ENCODE results near the gene SYNM.

Gene SYNM

DNA sequence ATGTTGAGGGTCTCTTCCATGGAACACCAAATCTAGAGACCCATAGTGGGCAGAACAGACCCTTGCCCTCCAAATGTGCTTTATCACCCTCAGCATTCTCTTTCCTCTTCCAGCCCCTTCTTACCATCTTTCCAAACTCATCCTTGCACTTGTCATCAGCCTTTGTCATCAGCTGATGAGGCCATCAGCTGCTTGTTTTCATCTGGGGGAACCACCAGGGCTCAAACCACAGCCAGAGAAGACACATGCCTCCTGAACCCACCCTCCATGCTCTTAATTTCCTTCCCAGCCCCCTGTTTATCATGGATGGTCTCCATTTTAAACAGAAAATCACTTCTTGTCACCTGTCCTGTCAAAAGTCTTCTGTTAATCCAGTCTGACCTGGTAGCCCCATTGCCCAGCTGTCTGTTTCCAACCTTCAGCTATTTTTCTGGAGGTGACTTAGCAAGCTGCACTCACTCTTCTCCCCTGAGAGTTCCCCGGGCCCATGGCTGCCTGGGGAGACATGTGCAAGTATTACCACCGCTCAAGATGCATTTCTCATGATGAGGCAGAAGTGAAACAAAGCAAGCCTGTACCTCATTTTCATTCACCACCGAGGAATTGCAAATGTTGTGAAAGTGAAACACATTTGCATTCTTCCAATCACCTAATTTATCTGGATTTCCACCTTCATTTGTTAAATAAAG lies 14.7 kb upstream of the SYNM start:
- TF ChIP-seq SUZ12 (IDR thresholded peaks at IDR 0.05; ENCODE audit: extremely low read depth, insufficient read depth, insufficient read length), result no peak
- TF ChIP-seq ZNF274 (IDR thresholded peaks at IDR 0.05; ENCODE audit: low read depth, low read length), result no peak
- TF ChIP-seq YY1 (IDR thresholded peaks at IDR 0.05; ENCODE audit: insufficient read depth, insufficient read length), result no peak
- no peak for DNase-seq (ENCODE audit: low read depth, low spot score)

DNA sequence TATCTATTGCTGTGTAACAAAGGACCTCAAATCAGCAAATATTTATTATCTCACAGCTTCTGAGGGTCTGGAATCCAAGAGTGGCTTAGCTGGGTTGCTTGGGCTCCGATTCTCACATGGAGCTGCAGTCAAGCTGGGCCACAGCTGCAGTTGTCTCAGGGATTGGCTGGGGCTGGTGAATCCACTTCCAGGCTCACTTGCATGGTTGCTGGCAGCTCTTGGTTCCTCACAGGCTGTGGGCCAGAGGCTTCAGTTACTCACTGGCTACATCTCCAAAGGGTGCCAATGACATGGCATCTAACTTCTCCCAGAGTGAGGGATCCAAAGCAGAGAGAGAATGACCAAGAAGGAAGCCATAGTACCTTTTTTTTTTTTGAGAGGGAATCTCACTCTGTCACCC lies 13.9 kb upstream of the SYNM start:
- Histone ChIP-seq H3K36me3 (ENCODE audit: insufficient read depth, insufficient read length, low read length) (no peaks in the 10 kb centered on the region), H3K4me3 (ENCODE audit: insufficient read length, low read depth) (no peak overlapping the region), H3K9me3 (ENCODE audit: insufficient read depth, low read length) (no peaks in the 10 kb centered on the region), H3K9ac (ENCODE audit: insufficient read length, low read depth) (no peak overlapping the region), H3K4me1 (ENCODE audit: insufficient read depth, insufficient read length) (peaks cover under 1% of the 10 kb centered on the region), H3K27me3 (ENCODE audit: insufficient read depth, insufficient read length) (no peaks in the 10 kb centered on the region)
- TF ChIP-seq SUZ12 (IDR thresholded peaks at IDR 0.05; ENCODE audit: extremely low read depth, insufficient read depth, insufficient read length), result no peak
- TF ChIP-seq YY1 (IDR thresholded peaks at IDR 0.05; ENCODE audit: insufficient read depth, insufficient read length), result no peak
- TF ChIP-seq ZNF274 (IDR thresholded peaks at IDR 0.05; ENCODE audit: low read depth, low read length), result no peak
- DNase-seq (ENCODE audit: low read depth, low spot score), result no peak

More for the DNA sequence above, 14.7 kb upstream of the SYNM start:
- no peaks in the 10 kb centered on the region for H3K36me3 ChIP-seq (ENCODE audit: insufficient read depth, insufficient read length, low read length)
- H3K4me3 ChIP-seq (ENCODE audit: insufficient read length, low read depth), result no peak overlapping the region
- H3K9ac ChIP-seq (ENCODE audit: insufficient read length, low read depth), result no peak overlapping the region
- H3K4me1 ChIP-seq (ENCODE audit: insufficient read depth, insufficient read length), result no peaks in the 10 kb centered on the region
- H3K9me3 ChIP-seq (ENCODE audit: insufficient read depth, low read length), result no peaks in the 10 kb centered on the region
- H3K27me3 ChIP-seq (ENCODE audit: insufficient read depth, insufficient read length), result no peaks in the 10 kb centered on the region

DNA sequence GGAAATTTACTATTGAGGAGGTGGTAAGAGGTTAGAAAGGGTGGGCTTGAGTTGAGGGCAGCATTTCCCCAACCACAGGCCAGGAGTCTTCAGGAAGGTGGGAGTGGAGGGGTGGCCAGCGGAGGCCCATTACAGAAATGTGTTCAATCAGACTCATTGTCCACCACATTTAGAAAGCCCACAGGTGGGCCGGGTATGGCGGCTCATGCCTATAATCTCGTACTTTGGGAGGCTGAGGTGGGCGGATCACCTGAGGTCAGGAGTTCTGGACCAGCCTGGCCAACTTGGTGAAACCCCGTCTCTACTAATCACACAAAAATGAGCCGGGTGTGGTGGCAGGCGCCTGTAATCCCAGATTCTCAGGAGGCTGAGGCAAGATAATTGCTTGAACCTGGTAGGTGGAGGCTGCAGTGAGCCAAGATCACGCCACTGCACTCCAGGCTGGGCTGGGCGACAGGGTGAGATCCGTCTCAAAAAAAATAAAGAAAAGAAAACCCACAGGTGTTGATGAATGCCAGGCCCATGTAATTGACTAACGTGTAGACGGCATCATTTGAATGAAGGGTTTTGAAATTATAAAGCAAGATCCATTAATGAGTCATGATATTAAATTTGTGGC lies 12.2 kb upstream of the SYNM start:
- TF ChIP-seq SUZ12 (IDR thresholded peaks at IDR 0.05; ENCODE audit: extremely low read depth, insufficient read depth, insufficient read length) (no peak), ZNF274 (IDR thresholded peaks at IDR 0.05; ENCODE audit: low read depth, low read length) (no peak), YY1 (IDR thresholded peaks at IDR 0.05; ENCODE audit: insufficient read depth, insufficient read length) (no peak)
- Histone ChIP-seq H3K27me3 (ENCODE audit: insufficient read depth, insufficient read length) (no peaks in the 10 kb centered on the region), H3K4me1 (ENCODE audit: insufficient read depth, insufficient read length) (peaks cover 8% of the 10 kb centered on the region), H3K36me3 (ENCODE audit: insufficient read depth, insufficient read length, low read length) (no peaks in the 10 kb centered on the region), H3K4me3 (ENCODE audit: insufficient read length, low read depth) (no peak overlapping the region), H3K9me3 (ENCODE audit: insufficient read depth, low read length) (no peaks in the 10 kb centered on the region), H3K9ac (ENCODE audit: insufficient read length, low read depth) (no peak overlapping the region)
- no peak for DNase-seq (ENCODE audit: low read depth, low spot score)

DNA sequence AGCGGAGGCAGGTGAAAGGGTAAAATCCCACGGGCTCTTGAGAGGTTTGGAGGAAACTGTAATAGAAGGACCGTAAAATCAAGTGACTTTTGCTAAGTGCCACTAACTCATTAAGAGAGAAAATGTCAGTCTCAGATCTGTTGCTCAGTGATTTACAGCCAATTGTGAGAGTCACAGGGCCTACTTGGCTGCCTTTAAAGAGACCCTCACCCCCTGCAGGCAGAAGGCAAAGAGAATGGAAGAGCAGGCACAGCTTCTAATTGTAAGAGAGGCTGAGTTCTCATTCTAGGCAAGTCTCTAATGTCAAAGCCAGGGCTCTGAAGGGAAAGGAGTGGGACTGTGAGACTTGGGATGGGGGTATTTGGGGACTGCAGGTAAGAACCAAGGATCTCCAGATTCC lies 9.3 kb upstream of the SYNM start:
- H3K36me3 ChIP-seq (ENCODE audit: insufficient read depth, insufficient read length, low read length), result no peaks in the 10 kb centered on the region
- H3K4me1 ChIP-seq (ENCODE audit: insufficient read depth, insufficient read length), result peaks cover 10% of the 10 kb centered on the region
- H3K9ac ChIP-seq (ENCODE audit: insufficient read length, low read depth), result no peak overlapping the region
- DNase-seq (ENCODE audit: low read depth, low spot score), result peak; percentile 28
- no peak for TF ChIP-seq ZNF274 (IDR thresholded peaks at IDR 0.05; ENCODE audit: low read depth, low read length)
- TF ChIP-seq SUZ12 (IDR thresholded peaks at IDR 0.05; ENCODE audit: extremely low read depth, insufficient read depth, insufficient read length), result no peak
- no peak for TF ChIP-seq YY1 (IDR thresholded peaks at IDR 0.05; ENCODE audit: insufficient read depth, insufficient read length)
- H3K4me3 ChIP-seq (ENCODE audit: insufficient read length, low read depth), result no peak overlapping the region
- peaks cover 25% of the 10 kb centered on the region for H3K27me3 ChIP-seq (ENCODE audit: insufficient read depth, insufficient read length)
- H3K9me3 ChIP-seq (ENCODE audit: insufficient read depth, low read length), result no peaks in the 10 kb centered on the region

DNA sequence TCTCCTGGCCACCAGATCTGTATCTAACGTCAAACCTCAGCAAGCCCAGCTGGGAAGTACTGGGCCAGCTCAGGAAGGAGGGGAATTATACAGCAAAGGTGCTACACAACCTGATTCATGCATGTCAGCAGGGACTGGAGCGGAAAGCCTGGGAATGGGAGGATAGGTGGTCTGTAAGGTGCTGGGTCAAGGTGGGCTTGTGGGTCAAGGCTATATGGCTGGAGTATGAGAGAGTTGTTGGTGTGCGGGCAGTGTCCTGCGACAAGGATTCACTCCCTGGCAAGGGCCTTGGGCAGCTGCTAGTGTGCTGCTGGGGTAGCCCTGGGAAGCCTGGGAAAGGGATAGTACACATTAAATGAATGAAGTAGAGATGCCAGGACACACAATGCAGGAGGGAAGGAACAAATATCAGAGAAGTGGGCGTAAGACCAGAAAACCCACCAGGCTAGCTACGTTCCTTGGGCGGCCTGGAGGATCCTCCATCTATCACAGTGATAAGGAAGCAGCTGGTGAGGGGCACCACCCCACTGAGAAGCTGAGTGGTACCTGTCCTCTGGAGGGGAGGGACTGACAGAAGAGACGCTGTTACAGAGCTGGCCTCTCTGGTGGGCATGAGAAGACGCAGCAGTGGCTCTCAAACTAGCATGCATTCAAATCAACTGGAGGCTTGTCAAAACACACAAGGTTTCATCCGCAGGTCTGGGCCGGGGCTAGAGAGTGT lies 8.5 kb upstream of the SYNM start:
- Histone ChIP-seq H3K9me3 (ENCODE audit: insufficient read depth, low read length) (no peaks in the 10 kb centered on the region), H3K36me3 (ENCODE audit: insufficient read depth, insufficient read length, low read length) (no peaks in the 10 kb centered on the region), H3K4me1 (ENCODE audit: insufficient read depth, insufficient read length) (peaks cover 10% of the 10 kb centered on the region), H3K4me3 (ENCODE audit: insufficient read length, low read depth) (no peak overlapping the region), H3K9ac (ENCODE audit: insufficient read length, low read depth) (no peak overlapping the region), H3K27me3 (ENCODE audit: insufficient read depth, insufficient read length) (peaks cover 25% of the 10 kb centered on the region)
- TF ChIP-seq YY1 (IDR thresholded peaks at IDR 0.05; ENCODE audit: insufficient read depth, insufficient read length) (no peak), ZNF274 (IDR thresholded peaks at IDR 0.05; ENCODE audit: low read depth, low read length) (no peak), SUZ12 (IDR thresholded peaks at IDR 0.05; ENCODE audit: extremely low read depth, insufficient read depth, insufficient read length) (no peak)
- no peak for DNase-seq (ENCODE audit: low read depth, low spot score)

DNA sequence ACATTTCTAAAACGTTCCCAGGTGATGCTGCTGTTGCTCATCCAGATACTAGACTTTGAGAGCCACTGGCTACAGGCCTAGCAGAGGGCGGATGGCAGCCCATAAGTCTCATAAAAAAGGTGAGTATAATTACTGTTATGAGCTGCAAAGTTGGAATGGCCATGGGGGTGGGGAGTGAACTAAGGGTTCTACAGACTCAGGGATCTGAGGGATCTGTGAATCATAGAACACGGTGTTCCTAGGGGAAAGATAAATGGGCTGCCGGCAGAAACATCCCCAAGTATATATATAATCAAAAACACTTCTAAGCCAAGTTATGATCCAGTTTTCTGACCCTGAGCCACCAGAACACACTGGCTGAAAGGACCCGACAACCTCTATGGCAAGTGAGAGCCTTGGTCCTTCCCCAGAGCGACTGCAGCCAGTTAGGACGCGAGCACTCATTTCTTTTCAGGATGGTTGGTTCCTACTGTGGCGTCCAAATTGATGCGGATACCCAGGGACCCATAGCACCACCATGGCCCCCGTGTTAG lies 7.9 kb upstream of the SYNM start:
- TF ChIP-seq YY1 (IDR thresholded peaks at IDR 0.05; ENCODE audit: insufficient read depth, insufficient read length) (no peak), SUZ12 (IDR thresholded peaks at IDR 0.05; ENCODE audit: extremely low read depth, insufficient read depth, insufficient read length) (no peak), ZNF274 (IDR thresholded peaks at IDR 0.05; ENCODE audit: low read depth, low read length) (no peak)
- no peaks in the 10 kb centered on the region for H3K9me3 ChIP-seq (ENCODE audit: insufficient read depth, low read length)
- H3K4me1 ChIP-seq (ENCODE audit: insufficient read depth, insufficient read length), result peaks cover 10% of the 10 kb centered on the region
- no peak for DNase-seq (ENCODE audit: low read depth, low spot score)
- no peak overlapping the region for H3K4me3 ChIP-seq (ENCODE audit: insufficient read length, low read depth)
- H3K27me3 ChIP-seq (ENCODE audit: insufficient read depth, insufficient read length), result peaks cover 25% of the 10 kb centered on the region
- H3K9ac ChIP-seq (ENCODE audit: insufficient read length, low read depth), result no peak overlapping the region
- no peaks in the 10 kb centered on the region for H3K36me3 ChIP-seq (ENCODE audit: insufficient read depth, insufficient read length, low read length)

Measured in NT2/D1 (cell line).